GM18499 (cell line): Measurements from ENCODE around the gene FOXD4.
"Not testable (repeated sequence)": the region's sequence is repeated elsewhere in the genome, so short reads cannot be mapped to it uniquely, and the experiment has no call there.

ENCODE experiments used
- ATAC-seq: cut with Tn5 transposase; IDR thresholded peaks from one replicate; pipeline ENCODE4 v1.9.1; 2021; ENCODE audit warnings: moderate number of reproducible peaks; ENCODE audit not compliant: insufficient read depth, unreplicated experiment

The FOXD4 gene

DNA sequence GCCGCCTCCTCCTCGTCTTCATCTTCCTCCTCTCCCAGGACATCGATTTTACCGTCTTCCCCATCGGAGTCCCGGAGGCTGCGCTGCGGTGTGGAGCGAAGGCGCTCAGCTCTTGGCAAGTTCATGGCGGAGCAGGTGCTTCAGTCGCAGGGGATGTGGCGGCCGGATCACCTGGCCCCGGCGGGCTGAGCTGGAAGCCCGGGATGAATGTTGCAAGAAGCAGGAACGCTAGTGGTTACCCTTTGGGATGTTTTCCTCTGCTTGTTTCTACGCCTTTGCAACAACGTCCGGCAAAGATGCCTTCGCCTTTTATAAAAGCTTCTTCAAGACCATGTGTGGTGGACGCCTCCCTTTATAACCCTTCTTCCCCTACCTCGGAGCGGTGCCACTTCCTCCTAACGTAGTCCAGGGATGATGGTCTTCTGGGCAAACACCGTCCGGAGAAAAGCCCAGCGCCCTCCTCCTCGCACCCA lies at the start of gene FOXD4:
FOXD4 (minus strand) TSS at position 423 of the 473 bp plus-strand sequence; CDS start at position 125, 298 bp downstream.
- not testable (repeated sequence) for ATAC-seq

DNA sequence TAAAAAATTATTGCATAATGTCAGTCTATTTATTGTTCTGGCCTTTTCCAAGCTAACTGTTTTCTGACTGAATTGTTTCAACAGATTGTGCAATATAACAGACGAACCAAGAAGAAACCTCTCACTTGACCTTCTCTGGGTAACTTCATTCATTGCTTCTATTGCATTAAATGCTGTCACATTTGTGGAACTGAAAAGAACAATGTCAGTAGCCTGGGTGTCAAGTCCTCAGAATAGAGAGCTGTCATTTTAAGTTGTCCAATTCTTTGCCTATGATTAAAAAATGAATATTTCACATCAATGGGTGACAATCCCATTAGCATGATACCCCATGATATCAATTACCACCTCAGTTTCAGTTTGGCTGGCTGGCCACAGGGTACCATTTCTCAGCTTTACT lies 41.7 kb upstream of the FOXD4 start:
- not testable (repeated sequence) for ATAC-seq

DNA sequence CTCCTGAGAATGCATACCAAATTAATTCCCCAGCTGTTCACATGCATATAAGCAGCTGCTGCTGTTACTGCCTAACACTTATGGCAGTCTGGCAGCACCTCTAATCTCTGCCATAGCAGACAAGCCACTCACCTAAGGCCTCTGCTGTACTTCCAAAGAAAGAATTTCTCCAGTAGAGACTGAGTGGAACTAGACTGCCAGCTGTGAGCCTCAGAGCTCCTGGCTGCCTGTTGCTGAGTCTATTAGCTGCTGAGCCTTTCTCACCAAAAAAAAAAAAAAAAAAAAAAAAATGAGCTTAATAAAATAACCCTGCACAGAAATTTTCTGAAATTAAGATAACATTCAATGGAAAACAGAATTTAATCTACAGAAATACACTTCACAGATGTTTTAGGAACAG lies 33.0 kb upstream of the FOXD4 start:
- ATAC-seq: not testable (repeated sequence)

DNA sequence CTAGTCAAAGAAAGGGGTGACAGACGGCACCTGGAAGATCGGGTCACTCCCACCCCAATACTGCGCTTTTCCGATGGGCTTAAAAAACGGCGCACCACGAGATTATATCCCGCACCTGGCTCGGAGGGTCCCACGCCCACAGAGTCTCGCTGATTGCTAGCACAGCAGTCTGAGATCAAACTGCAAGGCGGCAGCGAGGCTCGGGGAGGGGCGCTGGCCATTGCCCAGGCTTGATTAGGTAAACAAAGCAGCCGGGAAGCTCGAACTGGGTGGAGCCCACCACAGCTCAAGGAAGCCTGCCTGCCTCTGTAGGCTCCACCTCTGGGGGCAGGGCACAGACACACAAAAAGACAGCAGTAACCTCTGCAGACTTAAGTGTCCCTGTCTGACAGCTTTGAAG lies 21.7 kb upstream of the FOXD4 start:
- ATAC-seq: not testable (repeated sequence)

DNA sequence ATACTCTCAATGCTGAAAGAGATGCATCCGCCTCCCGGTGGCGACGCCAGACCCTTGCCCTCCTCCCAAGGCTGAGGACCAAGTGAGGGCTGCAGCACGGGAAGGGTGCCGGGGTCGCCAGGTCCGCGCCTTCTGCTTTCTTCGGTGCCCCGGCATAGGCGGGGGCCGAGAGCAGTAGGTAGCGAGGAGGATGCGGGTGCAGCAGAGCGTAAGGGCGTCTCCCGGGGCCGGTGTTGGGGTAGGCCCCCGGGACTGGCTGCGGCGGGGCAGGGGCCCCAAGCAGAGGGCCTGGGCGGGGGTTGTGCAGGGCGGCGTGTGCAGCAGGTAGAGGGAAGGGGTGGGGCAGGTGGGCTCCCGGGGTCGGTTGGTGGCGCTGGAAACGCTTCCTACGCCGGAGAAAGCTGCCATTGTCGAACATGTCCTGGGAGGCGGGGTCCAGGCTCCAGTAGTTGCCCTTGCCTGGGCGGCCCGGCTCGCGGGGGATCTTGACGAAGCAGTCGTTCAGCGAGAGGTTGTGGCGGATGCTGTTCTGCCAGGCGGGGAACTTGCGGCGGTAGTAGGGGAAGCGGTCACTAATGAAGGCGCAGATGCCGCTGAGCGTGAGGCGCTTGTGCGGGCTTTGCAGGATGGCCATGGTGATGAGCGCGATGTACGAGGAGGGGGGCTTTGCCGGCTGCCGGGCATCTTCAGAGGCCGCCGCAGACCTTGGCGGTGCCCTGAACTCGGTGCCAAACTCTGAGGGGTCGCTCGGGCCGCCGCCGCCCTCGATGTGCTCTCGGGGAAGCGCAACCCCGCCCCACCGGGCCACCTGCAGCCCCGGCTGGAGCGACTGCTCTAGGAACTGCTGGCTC lies 848 bp downstream of the FOXD4 start:
- ATAC-seq: not testable (repeated sequence)

DNA sequence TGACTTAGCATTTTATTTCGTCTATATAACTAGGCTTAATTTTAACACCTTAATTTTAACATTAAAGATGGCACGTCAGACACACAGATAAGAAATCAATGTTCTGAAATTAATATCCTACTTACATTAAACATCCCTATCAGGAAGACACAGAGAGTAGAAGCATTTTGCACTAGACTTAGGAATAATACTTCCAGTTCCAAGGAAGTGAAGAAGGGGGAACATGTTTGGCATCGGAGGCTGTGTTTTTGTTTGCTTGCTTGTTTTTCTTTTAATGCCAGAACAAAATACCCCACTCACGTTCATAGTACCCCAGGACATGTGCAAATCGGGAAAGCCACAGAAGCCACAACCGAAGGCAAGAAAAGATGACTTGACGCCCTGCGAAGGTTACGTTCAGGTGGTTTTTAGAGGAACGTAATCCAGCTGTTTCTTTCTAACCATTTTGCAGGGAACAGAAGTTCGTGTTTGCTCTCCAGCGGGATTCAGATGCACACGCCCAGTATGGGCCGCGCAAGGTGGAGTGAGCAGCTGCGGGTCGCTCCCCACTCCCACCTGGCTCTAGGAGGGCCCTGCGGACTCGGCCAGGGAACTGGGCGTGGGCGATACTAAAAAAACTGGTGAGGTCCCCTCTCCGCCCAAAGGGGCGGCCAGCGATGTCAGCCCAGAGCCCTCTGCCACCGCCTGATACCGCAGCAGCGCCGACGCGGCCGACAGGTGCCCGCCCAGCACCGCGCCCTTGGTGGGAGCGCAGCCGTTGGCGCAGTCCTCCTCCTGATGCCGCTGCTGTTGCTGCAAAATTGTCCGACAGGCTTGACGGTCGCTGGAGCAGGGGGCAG lies 1.8 kb downstream of the FOXD4 start:
- not testable (repeated sequence) for ATAC-seq

DNA sequence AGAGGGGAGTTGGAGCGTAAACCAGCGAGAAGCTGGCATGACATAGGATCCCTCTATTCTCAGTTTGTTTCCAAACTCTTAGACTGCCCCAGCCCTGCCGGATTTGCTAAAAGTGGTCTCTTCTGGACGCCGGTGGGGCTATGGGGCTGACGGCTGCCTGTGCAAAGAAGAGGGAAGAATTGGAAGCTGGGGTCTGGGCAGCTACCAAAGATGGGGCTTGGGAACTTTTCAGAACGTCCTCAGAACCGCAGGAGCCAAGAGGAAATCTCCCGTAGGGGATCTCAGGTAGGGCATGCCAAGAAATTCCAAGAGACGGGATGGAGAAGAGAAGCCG lies 3.1 kb downstream of the FOXD4 start:
- ATAC-seq: not testable (repeated sequence)

DNA sequence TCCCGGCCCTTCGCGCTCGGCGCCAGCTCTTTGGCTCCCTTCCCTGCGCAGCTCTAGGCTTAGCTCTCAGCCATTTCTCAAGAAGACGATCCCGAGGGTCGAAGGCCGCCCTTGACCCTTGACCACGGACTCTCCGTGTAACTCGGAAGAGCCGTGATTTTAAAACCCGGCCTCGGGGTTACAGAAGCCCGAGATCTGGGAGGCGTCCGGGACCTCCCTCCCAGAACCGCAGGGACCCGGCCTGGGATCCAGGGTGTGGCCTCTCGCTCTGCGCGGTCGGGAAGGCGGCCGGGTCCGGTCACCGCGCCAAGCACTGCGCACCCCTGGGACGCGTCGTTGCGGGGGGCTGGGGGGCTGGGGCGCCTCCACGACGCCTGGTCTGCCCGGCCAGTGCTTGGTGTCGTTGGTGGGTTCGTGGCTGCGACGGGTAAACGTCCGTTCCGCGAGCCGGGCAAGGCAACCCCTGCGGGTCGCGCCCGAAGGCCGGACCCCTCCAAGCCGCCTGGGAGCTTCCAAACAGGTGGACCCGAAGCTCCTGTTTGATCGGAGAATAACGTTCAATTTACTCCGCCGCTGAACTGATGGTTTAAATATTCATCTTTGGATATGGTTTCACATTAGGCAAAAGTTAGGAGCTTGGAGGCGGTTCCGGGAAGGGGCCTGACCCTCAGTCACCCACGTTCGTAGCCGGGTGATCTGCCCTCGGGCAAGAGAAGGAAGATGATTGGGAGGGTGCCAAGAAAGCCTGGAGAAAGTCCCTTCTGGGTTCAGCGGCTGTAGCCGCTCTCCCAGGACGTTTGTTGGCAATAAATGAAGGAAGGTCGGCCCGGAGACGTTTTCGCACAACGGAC lies 3.7 kb downstream of the FOXD4 start:
- not testable (repeated sequence) for ATAC-seq

DNA sequence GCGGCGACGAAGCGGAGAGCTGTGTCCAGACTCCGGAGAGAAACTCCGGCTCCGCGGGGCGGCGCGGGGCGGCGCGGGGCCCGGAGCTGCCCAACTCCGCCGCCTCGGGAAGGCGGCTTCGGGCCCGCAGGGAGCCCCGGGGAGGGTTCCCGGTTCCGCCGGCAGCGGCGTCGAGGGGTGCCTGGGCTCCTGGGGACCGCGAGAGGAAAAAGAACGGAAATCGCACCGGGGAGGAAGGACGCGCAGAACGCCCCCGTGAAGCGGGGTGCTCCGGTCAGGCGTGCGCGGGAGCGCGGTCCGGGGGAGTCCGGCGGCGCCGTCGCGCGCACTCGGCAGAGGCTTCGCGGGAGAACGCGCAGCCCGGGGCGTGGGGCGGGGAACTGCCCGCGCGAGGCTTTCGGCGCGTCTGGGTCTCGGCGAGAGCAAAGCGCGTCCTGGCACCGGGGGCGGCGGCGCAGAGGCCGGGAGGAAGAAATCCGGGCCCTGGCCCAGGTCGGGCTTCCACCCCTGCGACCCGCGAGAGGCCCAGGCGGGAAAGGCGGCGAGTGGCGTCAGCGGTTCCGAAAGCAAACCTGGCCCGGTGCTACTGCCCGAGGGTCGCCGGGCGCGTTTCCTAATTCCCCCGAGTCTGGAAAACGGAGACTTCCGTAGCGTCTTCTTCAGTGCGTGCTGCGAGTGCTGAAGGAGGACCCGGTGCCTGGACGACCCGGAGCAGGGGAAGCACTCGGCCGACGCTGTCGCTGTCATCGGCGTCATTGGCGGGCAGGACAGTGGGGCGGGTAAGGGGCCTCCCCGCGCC lies 4.5 kb downstream of the FOXD4 start:
- not testable (repeated sequence) for ATAC-seq

DNA sequence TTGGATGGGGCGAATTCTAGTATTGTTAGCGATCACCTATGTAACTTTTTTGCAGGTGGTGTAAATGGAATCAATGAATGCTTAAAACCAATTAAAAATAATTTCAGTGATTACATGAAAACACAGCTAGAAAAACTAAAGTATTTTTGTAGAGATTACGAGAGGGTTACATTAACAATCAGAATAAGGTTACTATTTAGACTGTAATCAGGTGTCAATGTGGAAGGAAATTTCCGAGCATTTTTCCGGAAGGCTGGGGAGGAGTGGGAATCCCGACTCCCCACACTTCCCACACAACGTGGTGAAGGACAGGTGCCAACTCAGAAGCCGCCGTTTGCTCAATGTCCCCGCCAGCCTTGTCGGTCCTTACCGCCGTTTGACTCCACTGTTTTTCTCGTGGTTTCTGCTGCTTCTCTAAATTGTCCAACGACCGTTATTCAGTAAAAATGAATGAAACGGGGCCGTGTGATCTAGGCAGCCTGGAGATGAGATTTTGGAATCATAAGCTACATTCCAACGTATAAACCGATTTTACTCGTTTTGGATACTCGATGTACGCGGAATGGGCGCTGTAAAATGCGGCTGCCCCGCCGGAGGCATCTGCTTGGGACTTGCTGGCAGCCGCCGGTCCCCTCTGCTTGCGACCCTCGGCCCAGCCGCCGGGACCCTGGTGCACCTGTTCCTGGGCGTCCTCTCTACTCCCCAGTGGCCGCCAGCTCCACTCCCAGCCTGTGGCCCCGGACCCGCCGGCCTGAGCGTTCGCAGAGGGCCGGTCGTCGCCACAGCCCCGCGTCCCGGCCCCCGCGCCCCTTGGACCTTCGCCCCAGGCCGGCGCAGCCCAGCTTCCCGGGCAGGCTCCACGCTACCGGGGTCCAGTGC lies 5.4 kb downstream of the FOXD4 start:
- ATAC-seq: not testable (repeated sequence)

DNA sequence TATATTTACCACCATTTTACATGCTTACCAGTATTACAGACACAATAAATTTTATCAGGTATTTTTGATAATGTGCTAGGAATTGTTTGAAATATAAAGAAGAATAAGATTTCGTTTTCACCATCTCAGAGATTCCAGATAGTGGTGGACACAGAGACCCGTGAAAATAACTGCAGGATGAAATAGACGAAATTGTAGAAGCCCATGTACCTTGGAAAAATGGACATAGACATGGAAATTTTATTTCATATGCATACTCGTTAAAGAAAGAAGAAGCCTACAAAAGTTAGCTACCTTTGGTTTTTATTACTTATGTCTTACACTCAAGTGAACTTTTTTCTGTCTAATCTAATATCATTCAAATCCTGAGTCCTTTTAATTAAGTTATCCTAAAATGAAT lies 7.5 kb downstream of the FOXD4 start:
- ATAC-seq: not testable (repeated sequence)

DNA sequence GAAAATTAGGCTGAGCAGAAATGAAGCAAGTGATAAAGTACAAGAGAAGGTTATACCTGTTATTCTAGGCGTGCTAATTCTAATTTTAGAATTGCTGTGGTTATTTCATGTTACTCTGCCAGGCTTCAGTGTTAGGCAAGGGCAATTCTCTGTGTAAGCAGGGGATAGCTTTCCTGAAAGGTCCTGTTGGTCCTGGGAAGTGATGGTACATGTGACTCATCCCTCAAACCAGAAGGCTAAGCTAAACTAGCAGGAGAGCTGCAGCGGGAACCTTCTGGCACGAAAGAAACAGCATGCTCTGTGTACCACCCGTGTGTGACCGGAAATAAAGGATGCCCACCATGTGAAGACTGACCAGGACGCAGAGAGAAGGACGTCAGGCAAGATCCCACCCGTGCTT lies 8.7 kb downstream of the FOXD4 start:
- not testable (repeated sequence) for ATAC-seq

DNA sequence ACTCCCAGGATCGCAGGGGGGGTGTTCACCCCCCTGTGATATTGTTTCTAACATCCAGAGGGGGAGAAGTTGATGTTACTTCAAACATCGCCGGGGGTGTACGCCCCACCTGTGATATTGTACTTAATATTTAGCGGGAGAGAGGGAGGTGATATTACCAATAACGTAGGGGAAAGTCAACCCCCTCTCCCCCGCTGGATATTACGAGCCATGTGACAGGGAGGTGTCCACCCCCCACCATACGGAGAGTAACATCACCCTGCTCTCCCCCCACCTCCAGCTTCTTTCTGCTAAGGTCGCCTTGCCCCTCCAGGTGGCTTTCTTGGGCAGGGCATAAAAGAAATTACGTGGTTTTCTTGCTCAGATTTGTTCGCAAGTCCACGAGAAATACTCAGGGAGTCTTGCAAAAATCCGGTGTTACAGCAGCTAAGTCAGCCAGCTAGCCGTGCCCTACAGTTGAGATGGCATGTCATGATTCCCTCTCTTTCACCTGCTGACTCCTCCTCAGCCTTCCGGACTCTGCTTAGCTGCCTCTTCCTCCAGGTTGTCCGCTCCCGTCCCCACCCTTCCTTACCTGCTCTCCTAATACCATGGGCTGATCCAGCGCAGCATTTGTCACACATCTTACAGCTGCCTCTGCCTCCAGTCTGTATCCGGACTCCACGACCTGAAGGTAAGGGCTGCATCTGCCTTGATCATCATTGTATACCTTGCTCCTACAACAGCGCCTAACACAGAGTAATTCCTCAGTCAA lies 9.3 kb downstream of the FOXD4 start:
- ATAC-seq: not testable (repeated sequence)

DNA sequence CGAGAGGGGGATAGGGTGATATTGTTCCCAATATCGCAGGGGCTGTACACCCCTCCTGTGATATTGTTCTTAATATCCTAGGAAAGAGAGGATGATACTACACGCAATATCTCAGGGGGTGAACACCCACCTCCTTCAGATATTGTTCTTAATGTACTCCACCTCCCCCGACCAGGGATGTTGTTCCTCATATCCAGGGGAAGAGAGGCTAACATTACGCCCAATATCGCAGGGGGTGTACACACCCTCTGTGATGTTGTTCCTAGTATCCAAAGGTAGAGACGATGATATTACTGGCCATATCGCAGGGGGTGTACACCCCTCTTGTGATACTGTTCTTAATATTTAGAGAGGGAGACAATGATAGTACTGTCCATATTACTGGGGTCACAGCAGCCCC lies 12.2 kb downstream of the FOXD4 start:
- ATAC-seq: not testable (repeated sequence)

DNA sequence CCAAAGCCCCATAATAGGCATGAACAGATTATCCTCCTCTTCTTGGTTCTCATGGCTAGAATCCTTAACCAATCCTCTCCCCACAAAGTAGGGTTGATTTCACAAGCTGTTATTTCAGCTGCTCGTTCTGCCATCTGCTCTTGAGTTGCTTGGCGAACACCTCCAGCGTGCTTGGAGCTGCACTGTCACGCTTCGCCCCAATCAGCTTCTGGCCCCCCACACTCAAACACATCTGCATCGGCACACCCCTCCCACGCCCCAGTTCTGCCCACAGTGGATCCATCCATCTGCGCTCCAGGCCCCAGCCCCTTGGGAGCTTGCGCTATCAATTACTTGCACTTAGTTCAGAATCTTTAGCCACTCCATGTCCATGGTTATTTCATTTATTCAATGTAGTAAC lies 17.8 kb downstream of the FOXD4 start:
- not testable (repeated sequence) for ATAC-seq

DNA sequence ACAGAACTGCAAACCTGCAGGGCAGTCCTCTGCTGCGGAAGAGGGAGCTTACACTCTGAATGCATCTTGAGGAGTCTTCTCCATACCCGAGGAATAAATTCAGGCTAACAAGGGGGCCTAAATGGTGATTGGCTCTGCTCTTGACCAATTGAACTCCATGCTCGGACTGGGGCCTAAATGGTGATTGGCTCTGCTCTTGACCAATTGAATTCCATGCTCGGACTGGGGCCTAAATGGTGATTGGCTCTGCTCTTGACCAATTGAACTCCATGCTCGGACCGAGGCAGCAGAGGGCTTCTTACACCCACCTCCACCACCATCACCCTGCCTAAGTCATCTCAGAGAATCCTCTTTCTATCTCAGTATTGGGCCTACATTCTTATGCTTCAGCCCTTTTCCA lies 18.4 kb downstream of the FOXD4 start:
- not testable (repeated sequence) for ATAC-seq

DNA sequence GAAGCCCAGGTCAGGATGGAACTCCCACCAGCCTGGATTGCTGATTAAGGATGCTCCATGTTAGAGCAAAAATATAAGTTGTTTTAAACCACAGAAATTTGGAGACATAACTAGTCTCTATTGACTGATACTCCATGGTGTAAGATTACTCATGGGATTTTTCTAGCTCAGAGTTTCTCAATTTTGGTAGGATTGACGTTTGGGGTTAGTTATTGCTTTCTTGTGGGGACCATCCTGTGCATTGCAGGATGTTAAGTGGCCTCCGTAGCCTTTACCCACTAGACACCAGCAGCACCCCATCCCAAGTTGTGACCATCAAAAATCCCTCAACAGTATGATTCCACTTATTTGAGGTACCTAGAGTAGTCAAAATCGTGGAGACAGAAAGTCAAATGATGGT lies 19.4 kb downstream of the FOXD4 start:
- not testable (repeated sequence) for ATAC-seq

DNA sequence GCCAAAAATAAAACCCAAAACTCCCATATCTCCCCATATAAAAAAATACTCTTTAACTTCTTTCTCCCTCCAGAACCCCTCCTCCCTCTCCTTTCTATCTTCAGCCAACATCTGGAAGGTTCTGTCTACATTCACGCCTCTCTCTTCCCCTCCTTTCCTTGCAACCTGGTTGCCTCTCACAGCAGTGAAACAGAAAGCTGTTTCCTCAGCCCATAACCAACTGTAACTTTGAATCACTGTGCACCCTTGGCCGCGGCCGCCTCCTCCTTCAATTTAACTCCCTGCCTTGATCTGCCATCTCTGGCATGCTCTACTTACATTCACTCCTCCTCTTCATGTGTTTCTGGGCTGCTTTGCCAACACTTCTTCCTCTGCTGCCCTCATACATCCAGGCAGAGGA lies 23.2 kb downstream of the FOXD4 start:
- not testable (repeated sequence) for ATAC-seq
